Keratinocyte (primary cell): ENCODE data around the gene SPAG16. TPM values are rescaled to one million over a fixed set of nuclear protein-coding genes. Genes with fewer than 3 reads are reported as not detected.

Source experiments
- DNase-seq: peaks from one replicate; pipeline ENCODE4 v3.0.0-alpha.2; 2011; ENCODE audit warnings: low read depth, missing footprints, low spot score
- FAIRE-seq: peaks from 2 replicates; lab custom pipeline; 2011; peaks lifted over from hg19 to GRCh38; lab: Jason Lieb, UNC
- H2AFZ ChIP-seq: 2 replicates; pipeline ENCODE4 v1.6.0; 2012; ENCODE audit warnings: low read length, control low read depth, inconsistent platforms; ENCODE audit not compliant: control insufficient read depth
- H3K27ac ChIP-seq: 2 replicates; pipeline ENCODE4 v1.5.1; 2011; ENCODE audit warnings: low read length; ENCODE audit not compliant: control insufficient read depth, insufficient read depth
- H3K27me3 ChIP-seq: 3 replicates; pipeline ENCODE4 v1.6.0; 2011; ENCODE audit warnings: low read length; ENCODE audit not compliant: control insufficient read depth, insufficient read depth; ENCODE audit errors: extremely low read depth
- H3K36me3 ChIP-seq, 2 experiments: 2 replicates in 1 of 2; 3 replicates in 1 of 2; pipeline ENCODE4 v1.5.1; 2011; ENCODE audit warnings: low read length in 2 of 2, mild to moderate bottlenecking in 1 of 2; ENCODE audit not compliant: control insufficient read depth in 2 of 2, insufficient read depth in 2 of 2; ENCODE audit errors: extremely low read depth in 1 of 2
- H3K4me1 ChIP-seq: 3 replicates; pipeline ENCODE4 v1.5.1; 2011; ENCODE audit warnings: low read length; ENCODE audit not compliant: control insufficient read depth, insufficient read depth; ENCODE audit errors: extremely low read depth
- H3K4me2 ChIP-seq: 3 replicates; pipeline ENCODE4 v1.6.0; 2011; ENCODE audit warnings: low read depth, low read length; ENCODE audit not compliant: control insufficient read depth, insufficient read depth; ENCODE audit errors: extremely low read depth
- H3K4me3 ChIP-seq, 3 experiments: fragments of 200-600 bp in 1 of 3; sonication (generic) in 1 of 3; 2 replicates in 2 of 3; 3 replicates in 1 of 3; pipeline ENCODE4 v1.5.1; 2011 to 2016; ENCODE audit warnings: low read length in 3 of 3, mild to moderate bottlenecking in 3 of 3, control low read depth in 2 of 3, inconsistent platforms in 1 of 3, low read depth in 1 of 3, mixed read lengths in 1 of 3, mixed run types in 1 of 3, moderate library complexity in 1 of 3; ENCODE audit not compliant: control insufficient read depth in 2 of 3, insufficient read depth in 2 of 3; ENCODE audit errors: extremely low read depth in 1 of 3
- H3K79me2 ChIP-seq: 2 replicates; pipeline ENCODE4 v1.6.0; 2012; ENCODE audit warnings: low read length; ENCODE audit not compliant: control insufficient read depth, insufficient read depth
- H3K9ac ChIP-seq: 3 replicates; pipeline ENCODE4 v1.6.0; 2011; ENCODE audit warnings: low read length; ENCODE audit not compliant: control insufficient read depth, insufficient read depth; ENCODE audit errors: extremely low read depth
- H3K9me1 ChIP-seq: 3 replicates; pipeline ENCODE4 v1.6.0; 2011; ENCODE audit warnings: low read length; ENCODE audit not compliant: control insufficient read depth, insufficient read depth; ENCODE audit errors: extremely low read depth
- H3K9me3 ChIP-seq: 2 replicates; pipeline ENCODE4 v1.5.1; 2012; ENCODE audit warnings: low read depth, low read length; ENCODE audit not compliant: control insufficient read depth
- H4K20me1 ChIP-seq: 3 replicates; pipeline ENCODE4 v1.6.0; 2011; ENCODE audit warnings: low read length; ENCODE audit not compliant: control insufficient read depth, insufficient read depth; ENCODE audit errors: extremely low read depth
- CTCF ChIP-seq, 3 experiments: IDR thresholded peaks in 1 of 3; conservative IDR thresholded peaks in 1 of 3; optimal IDR thresholded peaks in 1 of 3; 2 replicates in 2 of 3; 3 replicates in 1 of 3; pipeline versions ENCODE3 to v1.5.1; 2011; ENCODE audit warnings: low read length in 3 of 3, mild to moderate bottlenecking in 3 of 3, moderate library complexity in 2 of 3, control low read depth in 1 of 3, inconsistent platforms in 1 of 3; ENCODE audit not compliant: insufficient read depth in 2 of 3; ENCODE audit errors: extremely low read depth in 1 of 3
- EZH2 ChIP-seq: IDR thresholded peaks from one replicate; pipeline ENCODE4 v1.6.1; 2012; ENCODE audit warnings: inconsistent platforms, mild to moderate bottlenecking, low read length, moderate library complexity
- dilution Hi-C: fragments of 300-500 bp; cut with MboI; formaldehyde crosslinking; loops from one replicate; pipeline ENCODE4 v1.7.0; 2020; ENCODE audit warnings: low sequenced_read_pairs; ENCODE audit not compliant: extremely low pct_ligation_motif_present
- polyA plus RNA-seq, 5 experiments: library from polyadenylated mRNA; depleted of rRNA in 3 of 5; stranded (reverse) in 3 of 5; stranded (forward) in 1 of 5; unstranded in 1 of 5; fragments of >200 nt; gene quantifications; 1 replicate in 1 of 5; 2 replicates in 3 of 5; 3 replicates in 1 of 5; pipeline versions ENCODE4 v1.2.1 to v1.2.3, GENCODE V29; 2011 to 2012; ENCODE audit warnings: missing spikeins in 2 of 5, low read depth in 1 of 5, low replicate concordance in 1 of 5

The SPAG16 gene
- polyA plus RNA-seq, 1 donor (not counting 4 experiments of a cell fraction or from before 2014, with no cell fraction given), result 19.6 TPM

GRCh38 chr2:214158851-214159250, 874.6 kb downstream of the SPAG16 start:
- Histone ChIP-seq H3K4me2 (no peak overlapping the region), H3K27ac (no peak overlapping the region), H3K9me3 (no peaks in the 10 kb centered on the region), H3K4me3 (no peak overlapping the region), H3K36me3 (no peaks in the 10 kb centered on the region), H4K20me1 (no peaks in the 10 kb centered on the region), H3K27me3 (no peaks in the 10 kb centered on the region), H2AFZ (no peak overlapping the region), H3K4me1 (no peaks in the 10 kb centered on the region), H3K9ac (no peak overlapping the region), H3K79me2 (no peaks in the 10 kb centered on the region), H3K9me1 (no peaks in the 10 kb centered on the region)
- no peak for TF ChIP-seq CTCF (optimal IDR thresholded peaks at IDR 0.05 in 1 of 3, IDR thresholded peaks at IDR 0.05 in 1 of 3, conservative IDR thresholded peaks at IDR 0.05 in 1 of 3; ENCODE audit: extremely low read depth in 1 of 3, insufficient read depth in 2 of 3, low read length in 3 of 3)
- no peak for TF ChIP-seq EZH2
- dilution Hi-C loops, result no loop called here
- DNase-seq (no peak), FAIRE-seq (no peak)

- H3K9ac ChIP-seq, result no peak overlapping the region
- H3K4me3 ChIP-seq, result no peak overlapping the region
- no peaks in the 10 kb centered on the region for H3K4me1 ChIP-seq
- H3K36me3 ChIP-seq, result no peaks in the 10 kb centered on the region
- no peaks in the 10 kb centered on the region for H4K20me1 ChIP-seq
- H3K27me3 ChIP-seq, result no peaks in the 10 kb centered on the region
- H3K27ac ChIP-seq, result no peak overlapping the region
- dilution Hi-C loops, result no loop called here
- no peaks in the 10 kb centered on the region for H3K9me1 ChIP-seq
- DNase-seq, result no peak
- H3K79me2 ChIP-seq, result no peaks in the 10 kb centered on the region
- no peak overlapping the region for H2AFZ ChIP-seq
- TF ChIP-seq CTCF (optimal IDR thresholded peaks at IDR 0.05 in 1 of 3, IDR thresholded peaks at IDR 0.05 in 1 of 3, conservative IDR thresholded peaks at IDR 0.05 in 1 of 3; ENCODE audit: extremely low read depth in 1 of 3, insufficient read depth in 2 of 3, low read length in 3 of 3) (no peak), EZH2 (no peak)
- no peak for FAIRE-seq
- no peaks in the 10 kb centered on the region for H3K9me3 ChIP-seq
- H3K4me2 ChIP-seq, result no peak overlapping the region
Observed at GRCh38 chr2:214169281-214169680, 885.0 kb downstream of the SPAG16 start.
